SK-N-SH (cell line): ENCODE measurements around the gene COPE. TPM values are rescaled to one million over a fixed set of nuclear protein-coding genes. Genes with fewer than 3 reads are reported as not detected.

ENCODE experiments used
- CTCF ChIA-PET: fragments of 300-600, 350-600 bp; formaldehyde crosslinking; extraction: SDS; loops from one replicate; lab custom pipeline; 2021; lab: Yijun Ruan, JAX
- POLR2A ChIA-PET: fragments of 350-600 bp; sonication (Branson Sonifier 250); formaldehyde crosslinking; extraction: SDS; loops from one replicate; lab custom pipeline; 2020; ENCODE audit warnings: antibody characterized with exemption, inconsistent platforms; lab: Yijun Ruan, JAX
- DNase-seq: peaks from one replicate; pipeline ENCODE4 v3.0.0; 2012
- H2AFZ ChIP-seq: fragments of 200-600 bp; sonication (generic); 2 replicates; pipeline ENCODE4 v1.8.1; 2016; ENCODE audit warnings: antibody characterized with exemption, mild to moderate bottlenecking, low read depth
- H3F3A ChIP-seq: fragments of 200-600 bp; sonication (generic); replicated peaks from 2 replicates; pipeline ENCODE3; 2016; ENCODE audit warnings: antibody characterized with exemption, mild to moderate bottlenecking; ENCODE audit not compliant: insufficient read depth
- H3K27ac ChIP-seq, 2 experiments: fragments of 200-500 bp in 1 of 2; fragments of 200-600 bp in 1 of 2; sonication (Bioruptor generic) in 1 of 2; sonication (generic), shearing (Covaris generic) in 1 of 2; 2 replicates each; pipeline versions ENCODE4 v1.5.1 to v1.6.1; 2014 to 2016; ENCODE audit warnings: low read depth in 2 of 2, inconsistent platforms in 1 of 2, low read length in 1 of 2, mild to moderate bottlenecking in 1 of 2, mixed read lengths in 1 of 2
- H3K27me3 ChIP-seq: fragments of 200-600 bp; sonication (generic), shearing (Covaris generic); 2 replicates; pipeline ENCODE4 v1.6.1; 2016; ENCODE audit warnings: mixed run types; ENCODE audit not compliant: insufficient read depth
- H3K36me3 ChIP-seq, 2 experiments: fragments of 200-500 bp in 1 of 2; fragments of 200-600 bp in 1 of 2; sonication (Bioruptor generic) in 1 of 2; sonication (generic) in 1 of 2; replicated peaks in 1 of 2; 2 replicates each; pipeline versions ENCODE3 to v1.5.1; 2014 to 2016; ENCODE audit warnings: low read length in 1 of 2, mild to moderate bottlenecking in 1 of 2; ENCODE audit not compliant: insufficient read depth in 2 of 2, control insufficient read depth in 1 of 2
- H3K4me1 ChIP-seq, 2 experiments: fragments of 200-500 bp in 1 of 2; fragments of 200-600 bp in 1 of 2; sonication (Bioruptor generic) in 1 of 2; sonication (generic), shearing (Covaris generic) in 1 of 2; 2 replicates each; pipeline versions ENCODE4 v1.5.1 to v1.6.1; 2014 to 2016; ENCODE audit warnings: low read depth in 1 of 2, low read length in 1 of 2, mixed run types in 1 of 2; ENCODE audit not compliant: insufficient read depth in 2 of 2, control insufficient read depth in 1 of 2
- H3K4me2 ChIP-seq: fragments of 200-600 bp; sonication (generic), shearing (Covaris generic); 2 replicates; pipeline ENCODE4 v1.6.1; 2017; ENCODE audit warnings: mixed run types
- H3K4me3 ChIP-seq, 2 experiments: fragments of 200-500 bp in 1 of 2; fragments of 200-600 bp in 1 of 2; sonication (Bioruptor generic) in 1 of 2; sonication (generic), shearing (Covaris generic) in 1 of 2; 2 replicates each; pipeline versions ENCODE4 v1.5.1 to v1.8.1; 2014 to 2016; ENCODE audit warnings: low read depth in 2 of 2, inconsistent platforms in 1 of 2, low read length in 1 of 2, mild to moderate bottlenecking in 1 of 2, mixed read lengths in 1 of 2, moderate library complexity in 1 of 2
- H3K79me2 ChIP-seq: fragments of 200-600 bp; sonication (generic); 2 replicates; pipeline ENCODE4 v1.8.1; 2017; ENCODE audit warnings: mild to moderate bottlenecking; ENCODE audit not compliant: insufficient read depth
- H3K9ac ChIP-seq: fragments of 200-600 bp; sonication (generic); 2 replicates; pipeline ENCODE4 v1.6.1; 2017; ENCODE audit warnings: mixed run types
- H3K9me2 ChIP-seq: fragments of 200-600 bp; sonication (generic); 2 replicates; pipeline ENCODE4 v1.6.1; 2017; ENCODE audit warnings: mixed run types
- H3K9me3 ChIP-seq: fragments of 200-600 bp; sonication (generic); 2 replicates; pipeline ENCODE4 v1.6.1; 2017; ENCODE audit warnings: mixed run types, mild to moderate bottlenecking, moderate library complexity
- H4K20me1 ChIP-seq: fragments of 200-600 bp; sonication (generic); 2 replicates; pipeline ENCODE4 v1.6.1; 2017; ENCODE audit warnings: mild to moderate bottlenecking, mixed run types; ENCODE audit not compliant: insufficient read depth
- CHD2 ChIP-seq: fragments of 150-350 bp; IDR thresholded peaks from 2 replicates; pipeline ENCODE4 v1.6.1; 2018; ENCODE audit warnings: low read length; ENCODE audit not compliant: partially characterized antibody
- CTCF ChIP-seq: fragments of 200-600 bp; sonication (generic); IDR thresholded peaks from 2 replicates; pipeline ENCODE4 v1.6.1; 2017; ENCODE audit warnings: antibody characterized with exemption, mild to moderate bottlenecking, moderate library complexity
- EZH2phosphoT487 ChIP-seq: fragments of 200-600 bp; sonication (generic); IDR thresholded peaks from 2 replicates; pipeline ENCODE4 v1.6.1; 2017; ENCODE audit warnings: low read depth, mixed run types, mild to moderate bottlenecking, antibody characterized with exemption, moderate library complexity, borderline replicate concordance
- FOSL2 ChIP-seq: IDR thresholded peaks from 2 replicates; pipeline ENCODE4 v1.4.0; 2012; ENCODE audit warnings: low read depth, mild to moderate bottlenecking, moderate library complexity, borderline replicate concordance
- FOXJ3 ChIP-seq: sonication (generic); formaldehyde crosslinking; IDR thresholded peaks from 2 replicates; pipeline ENCODE4 v1.5.1; 2020; ENCODE audit warnings: mild to moderate bottlenecking, missing genetic modification reagents
- GABPA ChIP-seq: IDR thresholded peaks from 2 replicates; pipeline ENCODE4 v1.4.0; 2012; ENCODE audit warnings: low read depth, mild to moderate bottlenecking
- IRF3 ChIP-seq: fragments of 150-350 bp; IDR thresholded peaks from 2 replicates; pipeline ENCODE4 v1.6.1; 2016; ENCODE audit warnings: mild to moderate bottlenecking, low read depth, low read length
- JUND ChIP-seq: IDR thresholded peaks from 2 replicates; pipeline ENCODE4 v1.4.0; 2012
- MAX ChIP-seq: IDR thresholded peaks from 2 replicates; pipeline ENCODE4 v1.4.0; 2012; ENCODE audit warnings: low read depth
- MXI1 ChIP-seq: IDR thresholded peaks from 2 replicates; pipeline ENCODE4 v1.6.1; 2012; ENCODE audit warnings: mild to moderate bottlenecking, low read depth, low read length, improper control_type of control experiment
- NFIC ChIP-seq: IDR thresholded peaks from 2 replicates; pipeline ENCODE4 v1.4.0; 2012; ENCODE audit warnings: borderline replicate concordance
- PBX3 ChIP-seq: IDR thresholded peaks from 2 replicates; pipeline ENCODE4; 2012
- POLR2AphosphoS5 ChIP-seq: IDR thresholded peaks from 2 replicates; pipeline ENCODE4 v1.6.1; 2012; ENCODE audit warnings: low read depth, low read length
- RCOR1 ChIP-seq: fragments of 150-350 bp; IDR thresholded peaks from 2 replicates; pipeline ENCODE4 v1.6.1; 2017; ENCODE audit warnings: antibody characterized with exemption, low read length
- REST ChIP-seq: IDR thresholded peaks from 2 replicates; pipeline ENCODE4 v1.6.1; 2012; ENCODE audit warnings: mild to moderate bottlenecking, low read depth, low read length, moderate library complexity
- SIN3A ChIP-seq: IDR thresholded peaks from 2 replicates; pipeline ENCODE4 v1.6.1; 2012; ENCODE audit warnings: low read depth, mild to moderate bottlenecking, low read length, moderate library complexity, borderline replicate concordance
- TAF1 ChIP-seq: IDR thresholded peaks from 2 replicates; pipeline ENCODE4 v1.6.1; 2012; ENCODE audit warnings: low read depth, mild to moderate bottlenecking, low read length, moderate library complexity, borderline replicate concordance
- TCF12 ChIP-seq: IDR thresholded peaks from 2 replicates; pipeline ENCODE4 v1.4.0; 2012
- USF1 ChIP-seq: IDR thresholded peaks from 2 replicates; pipeline ENCODE4 v1.4.0; 2012; ENCODE audit warnings: low read depth, borderline replicate concordance
- WGBS: methylation state at CpG from one replicate; pipeline ENCODE4 v1.1.6; 2017; ENCODE audit warnings: low lambda C conversion rate; 5-methylcytosine and 5-hydroxymethylcytosine counted together
- polyA plus RNA-seq, 3 experiments: library from polyadenylated mRNA; depleted of rRNA; stranded (reverse); fragments of >200 nt; gene quantifications; 2 replicates each; pipeline ENCODE4 v1.2.3, GENCODE V29; 2012

COPE gene
- polyA plus RNA-seq, 1 of the 3 experiments (the other 2 are of a cell fraction) = 450 TPM

- no peaks in the 10 kb centered on the region for H3K9me2 ChIP-seq
- WGBS = 100% methylated on average over 2 of the region's 5 CpGs
- H2AFZ ChIP-seq = no peak overlapping the region
- TF ChIP-seq EZH2phosphoT487 (no peak), CHD2 (no peak), MAX (no peak), SIN3A (no peak), IRF3 (no peak), FOSL2 (no peak), FOXJ3 (no peak), JUND (no peak), USF1 (no peak), REST (no peak), NFIC (no peak), POLR2AphosphoS5 (no peak), TAF1 (no peak), MXI1 (no peak), TCF12 (no peak), GABPA (no peak), PBX3 (no peak), CTCF (no peak), RCOR1 (no peak)
- TF ChIP-seq, all 33 proteins: peak for 0
- H3K36me3 ChIP-seq = peaks cover 33 to 39% of the 10 kb centered on the region in 2 experiments
- H3K4me1 ChIP-seq = peaks cover 2 to 5% of the 10 kb centered on the region in 2 experiments; a peak in 2 of 4 replicates
- H3K79me2 ChIP-seq = peaks cover 72% of the 10 kb centered on the region
- no peaks in the 10 kb centered on the region for H3K27me3 ChIP-seq
- H3K9me3 ChIP-seq = no peaks in the 10 kb centered on the region
- DNase-seq = no peak
- H3K4me3 ChIP-seq = no peak overlapping the region
- POLR2A ChIA-PET = no interaction called here
- no peak overlapping the region for H3K9ac ChIP-seq
- peaks cover 3% of the 10 kb centered on the region for H3F3A ChIP-seq
- no peak overlapping the region for H3K27ac ChIP-seq
- CTCF ChIA-PET = interaction anchor here (0.8 to 1.9 kb wide), 3 partner anchors 18 to 73 kb away, joined by 4 to 7 read pairs (median 5); partner anchors contain the start of gene CERS1
- H4K20me1 ChIP-seq = peaks cover 62% of the 10 kb centered on the region
- H3K4me2 ChIP-seq = no peak overlapping the region
Measured at GRCh38 chr19:18913466-18913865, 5.7 kb downstream of the COPE start.
